OCI-LY1 (cell line): Measurements from ENCODE around the gene NOTCH1.

ENCODE experiments used
- H2AFZ ChIP-seq: fragments of 200-600 bp; sonication (generic), shearing (Covaris generic); 2 replicates; pipeline ENCODE4 v1.6.0; 2014; ENCODE audit warnings: antibody characterized with exemption, mild to moderate bottlenecking, low read length
- H3F3A ChIP-seq: fragments of 200-600 bp; sonication (generic), shearing (Covaris generic); 2 replicates; pipeline ENCODE4 v1.6.0; 2014; ENCODE audit warnings: mild to moderate bottlenecking, antibody characterized with exemption, low read length, moderate library complexity; ENCODE audit not compliant: insufficient read depth
- H3K27ac ChIP-seq: fragments of 200-600 bp; sonication (generic); 2 replicates; pipeline ENCODE4 v1.5.1; 2014; ENCODE audit warnings: low read length, mixed run types, mild to moderate bottlenecking, low read depth; ENCODE audit not compliant: poor library complexity, severe bottlenecking
- H3K27me3 ChIP-seq: fragments of 200-600 bp; sonication (generic); 2 replicates; pipeline ENCODE4 v1.6.0; 2014; ENCODE audit warnings: antibody characterized with exemption, mild to moderate bottlenecking, low read length, moderate library complexity; ENCODE audit not compliant: insufficient read depth
- H3K36me3 ChIP-seq: fragments of 200-600 bp; sonication (generic); 2 replicates; pipeline ENCODE4 v1.6.1; 2014; ENCODE audit warnings: mild to moderate bottlenecking, antibody characterized with exemption, low read length, moderate library complexity, mixed read lengths; ENCODE audit not compliant: insufficient read depth
- H3K4me1 ChIP-seq: fragments of 200-600 bp; sonication (generic); 2 replicates; pipeline ENCODE4 v1.5.1; 2014; ENCODE audit warnings: mild to moderate bottlenecking, low read length, moderate library complexity; ENCODE audit not compliant: insufficient read depth, severe bottlenecking
- H3K4me2 ChIP-seq: fragments of 200-600 bp; sonication (generic), shearing (Covaris generic); 2 replicates; pipeline ENCODE4 v1.6.1; 2014; ENCODE audit warnings: low read length
- H3K4me3 ChIP-seq: fragments of 200-600 bp; sonication (generic); 2 replicates; pipeline ENCODE4 v1.5.1; 2014; ENCODE audit warnings: low read length, low read depth, mild to moderate bottlenecking, mixed read lengths; ENCODE audit not compliant: poor library complexity, severe bottlenecking
- H3K79me2 ChIP-seq: fragments of 200-600 bp; shearing (Covaris generic); 2 replicates; pipeline ENCODE4 v1.6.1; 2016; ENCODE audit warnings: mixed run types, low read length, mixed read lengths; ENCODE audit not compliant: insufficient read depth
- H3K9ac ChIP-seq: fragments of 200-600 bp; sonication (generic), shearing (Covaris generic); 2 replicates; pipeline ENCODE4 v1.6.1; 2014; ENCODE audit warnings: mild to moderate bottlenecking, low read length, mixed read lengths
- H3K9me2 ChIP-seq: fragments of 200-600 bp; sonication (generic), shearing (Covaris generic); 2 replicates; pipeline ENCODE4 v1.6.1; 2014; ENCODE audit warnings: low read depth, mild to moderate bottlenecking, low read length, mixed read lengths
- H3K9me3 ChIP-seq: fragments of 200-600 bp; shearing (Covaris generic); 2 replicates; pipeline ENCODE4 v1.6.1; 2014; ENCODE audit warnings: low read length, mixed read lengths
- H4K20me1 ChIP-seq: fragments of 200-600 bp; sonication (generic), shearing (Covaris generic); 2 replicates; pipeline ENCODE4 v1.6.0; 2016; ENCODE audit warnings: mild to moderate bottlenecking, low read length; ENCODE audit not compliant: insufficient read depth
- EZH2 ChIP-seq: fragments of 200-600 bp; sonication (generic), shearing (Covaris generic); IDR thresholded peaks from 2 replicates; pipeline ENCODE4 v1.8.0; 2017; ENCODE audit warnings: borderline replicate concordance, mixed run types, mild to moderate bottlenecking, antibody characterized with exemption, low read length, moderate library complexity, mixed read lengths
- TF ChIP-seq, protein P1 (sequence below): fragments of 200-600 bp; sonication (generic), shearing (Covaris generic); IDR thresholded peaks from 2 replicates; pipeline ENCODE4 v1.5.1; 2017; ENCODE audit warnings: mild to moderate bottlenecking, antibody characterized with exemption, low read length, moderate library complexity, mixed read lengths

Gene NOTCH1

DNA sequence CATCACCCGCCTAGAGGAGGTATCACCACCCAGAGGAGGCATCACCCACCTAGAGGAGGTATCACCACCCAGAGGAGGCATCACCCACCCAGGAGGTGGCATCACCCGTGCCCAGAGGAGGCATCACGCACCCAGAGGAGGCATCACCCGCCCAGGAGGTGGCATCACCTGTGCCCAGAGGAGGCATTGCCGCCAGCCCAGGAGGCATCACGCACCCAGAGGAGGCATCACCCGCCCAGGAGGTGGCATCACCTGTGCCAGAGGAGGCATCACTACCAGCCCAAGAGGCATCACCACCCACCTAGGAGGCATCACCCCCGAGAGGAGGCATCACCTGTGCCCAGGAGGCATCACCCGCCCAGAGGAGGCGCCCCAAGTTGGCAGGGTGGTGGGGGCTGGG is 2.6 kb downstream of the NOTCH1 start:
- Histone ChIP-seq H3K4me1 (peaks cover 35% of the 10 kb centered on the region), H3F3A (no peaks in the 10 kb centered on the region), H3K79me2 (no peaks in the 10 kb centered on the region), H3K9me3 (no peaks in the 10 kb centered on the region), H3K27me3 (no peaks in the 10 kb centered on the region; the same call in 1 of the 2 replicates), H3K36me3 (no peaks in the 10 kb centered on the region), H3K4me2 (no peak overlapping the region), H3K9me2 (no peaks in the 10 kb centered on the region), H3K27ac (no peak overlapping the region), H2AFZ (no peak overlapping the region), H4K20me1 (no peaks in the 10 kb centered on the region), H3K9ac (no peak overlapping the region), H3K4me3 (no peak overlapping the region)
- TF ChIP-seq, protein P1, sequence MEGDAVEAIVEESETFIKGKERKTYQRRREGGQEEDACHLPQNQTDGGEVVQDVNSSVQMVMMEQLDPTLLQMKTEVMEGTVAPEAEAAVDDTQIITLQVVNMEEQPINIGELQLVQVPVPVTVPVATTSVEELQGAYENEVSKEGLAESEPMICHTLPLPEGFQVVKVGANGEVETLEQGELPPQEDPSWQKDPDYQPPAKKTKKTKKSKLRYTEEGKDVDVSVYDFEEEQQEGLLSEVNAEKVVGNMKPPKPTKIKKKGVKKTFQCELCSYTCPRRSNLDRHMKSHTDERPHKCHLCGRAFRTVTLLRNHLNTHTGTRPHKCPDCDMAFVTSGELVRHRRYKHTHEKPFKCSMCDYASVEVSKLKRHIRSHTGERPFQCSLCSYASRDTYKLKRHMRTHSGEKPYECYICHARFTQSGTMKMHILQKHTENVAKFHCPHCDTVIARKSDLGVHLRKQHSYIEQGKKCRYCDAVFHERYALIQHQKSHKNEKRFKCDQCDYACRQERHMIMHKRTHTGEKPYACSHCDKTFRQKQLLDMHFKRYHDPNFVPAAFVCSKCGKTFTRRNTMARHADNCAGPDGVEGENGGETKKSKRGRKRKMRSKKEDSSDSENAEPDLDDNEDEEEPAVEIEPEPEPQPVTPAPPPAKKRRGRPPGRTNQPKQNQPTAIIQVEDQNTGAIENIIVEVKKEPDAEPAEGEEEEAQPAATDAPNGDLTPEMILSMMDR: no peak
- TF ChIP-seq EZH2: no peak

DNA sequence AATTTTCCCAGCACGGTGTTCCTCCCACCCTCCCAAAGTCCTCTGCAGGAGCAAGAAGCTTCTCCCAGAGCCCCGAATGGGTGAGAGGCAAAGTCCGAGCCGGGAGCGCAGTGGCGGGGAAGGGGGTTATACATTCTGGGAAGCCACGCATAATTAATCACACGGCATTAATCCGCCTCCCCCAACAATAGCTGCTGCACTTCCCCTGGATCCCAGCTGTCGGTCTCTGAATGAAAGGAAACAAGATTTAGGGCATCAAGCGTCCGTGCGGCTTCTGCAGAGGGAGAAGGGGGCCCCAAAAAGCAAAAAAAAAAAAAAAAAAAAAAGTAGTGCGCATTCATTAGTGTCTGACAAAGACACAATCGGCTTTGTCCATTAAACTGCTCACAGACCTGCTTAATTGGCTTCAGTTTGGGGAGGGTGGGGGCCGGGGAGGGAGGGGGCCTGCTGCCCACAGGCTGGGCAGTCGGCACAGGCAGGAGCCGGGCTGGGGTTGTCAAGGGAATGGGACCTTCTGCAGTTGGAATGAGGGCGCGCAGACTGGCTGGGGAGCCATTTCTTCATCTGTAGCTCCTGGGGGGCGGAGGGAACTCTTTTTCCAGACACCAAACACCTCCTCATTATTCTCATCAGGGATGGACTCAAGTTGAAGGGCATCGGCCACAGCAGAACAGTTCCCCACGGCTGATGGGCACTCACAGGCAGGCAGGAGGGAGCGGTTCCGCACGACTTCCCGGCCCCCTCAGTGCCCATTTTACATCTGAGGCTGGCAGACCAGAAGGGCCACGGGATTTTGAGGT is 3.4 kb downstream of the NOTCH1 start:
- TF ChIP-seq, protein P1: no peak
- TF ChIP-seq EZH2: no peak
- Histone ChIP-seq H3K27me3 (no peaks in the 10 kb centered on the region; the same call in 1 of the 2 replicates), H3K4me1 (peaks cover 35% of the 10 kb centered on the region), H3K4me2 (no peak overlapping the region), H4K20me1 (no peaks in the 10 kb centered on the region), H2AFZ (no peak overlapping the region), H3K9me3 (no peaks in the 10 kb centered on the region), H3F3A (no peaks in the 10 kb centered on the region), H3K36me3 (no peaks in the 10 kb centered on the region), H3K4me3 (no peak overlapping the region), H3K9ac (no peak overlapping the region), H3K9me2 (no peaks in the 10 kb centered on the region), H3K79me2 (no peaks in the 10 kb centered on the region), H3K27ac (no peak overlapping the region)

DNA sequence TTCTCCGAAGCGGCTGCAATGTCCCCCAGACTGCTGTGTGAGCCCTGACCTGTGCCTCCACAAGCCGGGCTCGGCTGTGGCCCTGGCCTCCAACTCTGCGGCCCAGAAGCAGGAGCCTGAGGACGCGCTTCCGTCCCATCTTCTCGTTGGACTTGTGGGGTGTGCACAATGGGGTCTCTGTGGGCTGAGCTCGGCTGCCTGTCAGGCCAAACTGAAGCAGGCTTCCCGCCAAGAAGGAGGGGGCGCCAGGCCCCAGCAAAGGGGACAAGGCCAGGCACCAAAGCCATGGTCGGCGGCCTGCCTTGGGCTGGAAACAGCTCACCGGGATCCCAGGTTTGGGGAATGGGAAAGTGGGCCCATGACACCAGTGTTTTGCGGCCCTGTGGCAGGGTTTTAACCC is 4.1 kb downstream of the NOTCH1 start:
- TF ChIP-seq EZH2: no peak
- TF ChIP-seq, protein P1: no peak
- Histone ChIP-seq H3K27ac (no peak overlapping the region), H3K27me3 (no peaks in the 10 kb centered on the region; the same call in 1 of the 2 replicates), H3K36me3 (no peaks in the 10 kb centered on the region), H3K79me2 (no peaks in the 10 kb centered on the region), H4K20me1 (no peaks in the 10 kb centered on the region), H3K4me1 (peaks cover 32% of the 10 kb centered on the region), H3K9me2 (no peaks in the 10 kb centered on the region), H3K9me3 (no peaks in the 10 kb centered on the region), H3K4me3 (no peak overlapping the region), H3K4me2 (no peak overlapping the region), H3K9ac (no peak overlapping the region), H2AFZ (no peak overlapping the region), H3F3A (no peaks in the 10 kb centered on the region)
